ENCODE results near the gene KLF13. TPM values are rescaled to one million over a fixed set of nuclear protein-coding genes. Genes with fewer than 3 reads are reported as not detected.

The KLF13 gene
- total RNA-seq (100 to 1,000 TPM; 175 to 256 (median 199) TPM), polyA plus RNA-seq (10 to 100 TPM; 42.4 to 53.7 TPM), total RNA-seq (517 reads per million, percentile 98 among the genes with 10 or more reads in this experiment)

DNA sequence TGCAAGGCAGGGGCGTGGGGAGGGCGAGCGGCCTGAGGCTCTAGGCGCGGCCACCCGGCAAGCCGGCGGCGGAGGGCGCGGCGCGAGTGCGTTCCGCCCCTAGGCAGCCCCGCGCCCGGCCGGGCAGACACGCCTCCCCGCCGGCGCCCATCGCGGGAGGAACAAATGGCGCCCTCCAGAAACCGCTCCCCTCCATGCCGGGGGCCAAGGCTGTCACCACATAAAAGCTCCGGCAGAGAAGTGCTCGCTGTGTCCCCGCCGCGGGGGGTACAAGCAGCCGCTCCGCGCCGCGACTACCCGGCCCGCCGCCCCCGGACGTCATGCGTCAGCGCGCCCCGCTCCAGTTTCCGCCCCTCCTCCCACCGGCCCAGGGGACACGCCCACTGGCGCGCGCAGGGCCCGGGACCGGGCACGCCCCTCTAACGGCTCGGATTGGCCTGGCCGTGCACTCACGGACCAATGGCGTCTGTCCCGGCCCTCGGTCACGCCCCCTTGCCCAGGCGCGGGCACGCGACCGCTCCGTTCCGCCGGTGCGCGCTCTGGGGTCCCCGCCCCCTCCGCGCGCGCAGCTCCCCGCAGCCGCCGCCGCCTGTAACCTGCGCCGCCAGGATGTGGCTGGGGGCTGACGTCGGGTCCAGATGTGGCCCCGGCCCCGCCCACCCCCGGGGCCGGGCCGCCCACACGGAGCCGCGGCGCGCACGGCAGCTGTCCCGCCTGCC is at the start of gene KLF13:
Gene KLF13, plus strand, starts transcription at position 680 of the 719 bp plus-strand sequence. CDS start 378 bp downstream, outside the sequence.
- intact Hi-C loops (cut with micrococcal nuclease): loop anchor here (1.0 to 10.0 kb wide), 17 partner anchors 23 to 699 kb away; partner anchors contain the start of genes ARHGAP11B (in 1 of the 2), FAN1 (in 1 of the 2) and MTMR10 (in 1 of the 2)
- Histone ChIP-seq H3K36me3 (ENCODE audit: control insufficient read depth in 2 of 3, insufficient read depth in 3 of 3, low read length in 3 of 3) (peaks cover 0 to 8% (median 0%) of the 10 kb centered on the region in 3 experiments), H3K4me1 (ENCODE audit: control insufficient read depth in 2 of 2, insufficient read depth in 2 of 2, low read length in 2 of 2) (peaks cover 29 to 37% of the 10 kb centered on the region in 2 donors), H3K27ac (ENCODE audit: low read depth, low read length) (peak within 1 kb of the TSS; percentile 99), H3K27me3 (ENCODE audit: control insufficient read depth in 2 of 2, insufficient read depth in 2 of 2, low read length in 2 of 2) (no peaks in the 10 kb centered on the region), H3K9me3 (ENCODE audit: control insufficient read depth in 2 of 3, low read length in 3 of 3) (no peaks in the 10 kb centered on the region), H3K4me3 (ENCODE audit: low read length) (peak within 1 kb of the TSS; percentile 72)
- Mint-ChIP-seq H3K27ac (peak within 1 kb of the TSS; percentile 55 to 97 (median 92)), H3K27me3 (no peaks in the 10 kb centered on the region), H3K9me3 (peaks cover 0 to 4% (median 0%) of the 10 kb centered on the region in 11 donors), H3K4me3 (peak within 1 kb of the TSS; percentile 75 to 99 (median 88)), H3K4me1 (peaks cover 42 to 64% (median 56%) of the 10 kb centered on the region in 7 donors), H3K36me3 (peaks cover 0 to 43% (median 5%) of the 10 kb centered on the region in 5 donors)
- ATAC-seq (peak; percentile 86), DNase-seq (peak; percentile 98 to 100 (median 100))
- POLR2A ChIA-PET: interaction anchor here (0.7 to 9.0 kb wide), 31 partner anchors 8 to 162 kb away, joined by 3 to 367 read pairs (median 5); no protein-coding TSS in a partner anchor
- CTCF ChIA-PET: interaction anchor here (0.7 to 3.4 kb wide), 8 partner anchors 37 to 111 kb away, joined by 3 to 16 read pairs (median 4); no protein-coding TSS in a partner anchor

DNA sequence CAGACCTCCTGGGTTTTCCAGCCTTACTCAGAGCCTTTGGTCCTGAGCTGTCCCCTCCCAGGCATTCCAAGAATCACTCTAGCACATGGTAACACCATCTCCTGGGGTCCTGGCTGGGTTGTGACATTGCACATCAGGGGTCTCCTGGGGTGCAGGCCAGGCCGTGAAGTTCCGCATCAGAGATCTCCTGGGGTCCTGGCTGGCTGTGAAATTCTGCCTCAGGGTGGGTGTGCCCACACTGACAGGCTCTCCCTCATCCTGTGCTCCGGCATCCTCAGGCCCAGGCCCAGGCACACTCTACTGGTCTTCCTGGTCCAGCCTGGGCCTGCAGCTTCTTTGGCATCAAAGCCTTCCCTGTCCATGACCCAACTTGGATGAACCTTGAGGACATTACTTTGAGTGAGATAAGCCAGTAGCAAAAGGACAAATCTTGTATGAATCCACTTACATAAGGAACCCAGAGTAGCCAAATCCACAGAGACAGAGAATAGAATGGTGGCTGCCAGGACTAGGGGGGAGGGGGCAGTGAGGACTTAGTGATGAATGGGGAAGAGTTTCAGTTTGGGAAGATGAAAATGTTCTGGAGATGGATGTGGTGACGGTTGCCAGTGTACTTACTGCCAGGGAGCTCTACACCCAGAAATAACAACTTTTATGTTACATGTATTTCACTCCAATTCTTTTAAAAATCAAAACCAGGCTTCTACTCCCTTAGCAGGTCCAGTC is 49.1 kb upstream of the KLF13 start:
- peaks cover 0 to 2% (median 0%) of the 10 kb centered on the region in 5 donors for H3K36me3 Mint-ChIP-seq
- H3K9me3 Mint-ChIP-seq: no peaks in the 10 kb centered on the region
- no peak overlapping the region for H3K4me3 Mint-ChIP-seq
- Histone ChIP-seq H3K36me3 (ENCODE audit: control insufficient read depth in 2 of 3, insufficient read depth in 3 of 3, low read length in 3 of 3) (no peaks in the 10 kb centered on the region), H3K27me3 (ENCODE audit: control insufficient read depth in 2 of 2, insufficient read depth in 2 of 2, low read length in 2 of 2) (no peaks in the 10 kb centered on the region), H3K4me3 (ENCODE audit: low read length) (no peak overlapping the region), H3K4me1 (ENCODE audit: control insufficient read depth in 2 of 2, insufficient read depth in 2 of 2, low read length in 2 of 2) (peaks cover 0 to 5% of the 10 kb centered on the region in 2 donors), H3K27ac (ENCODE audit: low read depth, low read length) (no peak overlapping the region), H3K9me3 (ENCODE audit: control insufficient read depth in 2 of 3, low read length in 3 of 3) (no peaks in the 10 kb centered on the region)
- DNase-seq (peak in 1 of 9 donors; percentile 19), ATAC-seq (no peak)
- ChIA-PET POLR2A (interaction anchor here (0.6 to 0.9 kb wide), 3 partner anchors 11 to 77 kb away, joined by 3 to 4 read pairs (median 3); no protein-coding TSS in a partner anchor), CTCF (no interaction called here)
- H3K27ac Mint-ChIP-seq: peak overlapping the region in 5 of 9 donors; percentile 2 to 27 (median 17)
- intact Hi-C loops (cut with micrococcal nuclease): no loop called here
- peaks cover 17 to 46% (median 32%) of the 10 kb centered on the region in 7 donors for H3K4me1 Mint-ChIP-seq
- H3K27me3 Mint-ChIP-seq: peaks cover 0 to 7% (median 0%) of the 10 kb centered on the region in 5 donors

DNA sequence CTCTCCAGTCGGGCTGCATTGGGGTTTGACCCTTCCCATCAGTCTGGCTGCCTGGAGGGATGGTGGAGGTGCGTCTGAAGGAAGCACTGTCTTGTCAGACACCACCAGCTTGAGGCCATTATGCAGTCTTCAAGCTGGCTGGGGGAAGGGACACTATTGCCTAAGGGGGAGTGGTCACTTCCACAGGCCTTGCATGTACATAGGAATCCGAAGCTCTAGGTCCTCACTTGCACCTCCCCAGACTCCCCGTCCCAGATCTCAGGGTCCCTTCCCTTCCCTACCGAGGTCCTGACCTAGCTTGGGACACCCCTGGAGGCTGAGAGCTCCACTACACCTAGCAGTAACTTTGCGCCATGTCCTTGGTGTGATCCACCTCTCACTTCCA is 48.6 kb upstream of the KLF13 start:
- H3K36me3 Mint-ChIP-seq: peaks cover 0 to 2% (median 0%) of the 10 kb centered on the region in 5 donors
- ChIA-PET CTCF (interaction anchor here (0.7 kb wide), 1 partner anchor 13 kb away, joined by 3 read pairs; no protein-coding TSS in a partner anchor), POLR2A (interaction anchor here (0.6 to 0.9 kb wide), 3 partner anchors 12 to 78 kb away, joined by 3 to 4 read pairs (median 3); no protein-coding TSS in a partner anchor)
- H3K27me3 Mint-ChIP-seq: peaks cover 0 to 11% (median 0%) of the 10 kb centered on the region in 5 donors
- Histone ChIP-seq H3K36me3 (ENCODE audit: control insufficient read depth in 2 of 3, insufficient read depth in 3 of 3, low read length in 3 of 3) (no peaks in the 10 kb centered on the region), H3K27me3 (ENCODE audit: control insufficient read depth in 2 of 2, insufficient read depth in 2 of 2, low read length in 2 of 2) (no peaks in the 10 kb centered on the region), H3K4me3 (ENCODE audit: low read length) (no peak overlapping the region), H3K9me3 (ENCODE audit: control insufficient read depth in 2 of 3, low read length in 3 of 3) (no peaks in the 10 kb centered on the region), H3K4me1 (ENCODE audit: control insufficient read depth in 2 of 2, insufficient read depth in 2 of 2, low read length in 2 of 2) (peaks cover 0 to 5% of the 10 kb centered on the region in 2 donors), H3K27ac (ENCODE audit: low read depth, low read length) (no peak overlapping the region)
- H3K9me3 Mint-ChIP-seq: no peaks in the 10 kb centered on the region
- H3K4me3 Mint-ChIP-seq: no peak overlapping the region
- peak overlapping the region in 2 of 9 donors; percentile 16 to 17 for H3K27ac Mint-ChIP-seq
- ATAC-seq: no peak
- DNase-seq: peak in 1 of 9 donors; percentile 18
- H3K4me1 Mint-ChIP-seq: peaks cover 14 to 44% (median 31%) of the 10 kb centered on the region in 7 donors
- intact Hi-C loops (cut with micrococcal nuclease): no loop called here

DNA sequence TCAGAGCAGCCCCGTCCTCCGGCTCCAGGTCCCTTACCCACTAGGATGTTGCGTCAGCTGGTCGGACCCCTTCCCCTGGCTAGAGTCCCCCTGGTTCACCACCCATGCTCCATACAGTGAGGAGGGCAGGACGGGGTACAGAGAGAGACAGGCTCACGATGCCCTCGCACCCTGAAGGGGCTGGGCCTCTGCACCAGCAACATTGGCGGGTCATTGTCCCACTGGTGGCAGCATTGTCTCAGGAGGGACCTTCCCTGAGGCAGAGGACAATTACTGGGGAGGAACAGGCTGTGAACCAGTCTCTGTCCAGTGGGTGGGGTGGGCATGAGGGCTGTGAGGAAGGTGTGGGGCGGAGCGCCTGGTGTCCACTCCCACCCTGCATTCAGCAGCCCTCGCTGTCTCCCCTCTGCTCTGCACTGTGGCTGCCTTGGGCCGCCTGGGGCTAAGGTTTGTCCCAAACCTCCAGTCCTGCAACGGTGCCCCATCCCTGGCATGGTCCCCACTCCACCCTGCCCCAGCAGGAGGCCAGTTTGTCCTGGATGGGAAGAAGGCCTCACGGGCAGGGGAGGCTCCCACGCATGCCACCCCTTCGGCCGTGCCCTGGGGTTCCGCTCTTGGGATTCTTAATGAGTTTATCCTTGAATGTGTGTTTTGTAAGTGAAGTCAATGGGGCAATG is 48.0 kb upstream of the KLF13 start:
- H3K4me1 ChIP-seq (ENCODE audit: control insufficient read depth in 2 of 2, insufficient read depth in 2 of 2, low read length in 2 of 2): peaks cover 0 to 5% of the 10 kb centered on the region in 2 donors
- H3K27me3 ChIP-seq (ENCODE audit: control insufficient read depth in 2 of 2, insufficient read depth in 2 of 2, low read length in 2 of 2): no peaks in the 10 kb centered on the region
- ChIA-PET CTCF (interaction anchor here (0.6 to 0.7 kb wide), 2 partner anchors 13 to 132 kb away, joined by 3 to 6 read pairs; no protein-coding TSS in a partner anchor), POLR2A (no interaction called here)
- no peaks in the 10 kb centered on the region for H3K36me3 ChIP-seq (ENCODE audit: control insufficient read depth in 2 of 3, insufficient read depth in 3 of 3, low read length in 3 of 3)
- no peaks in the 10 kb centered on the region for H3K9me3 ChIP-seq (ENCODE audit: control insufficient read depth in 2 of 3, low read length in 3 of 3)
- H3K4me1 Mint-ChIP-seq: peaks cover 10 to 40% (median 29%) of the 10 kb centered on the region in 7 donors
- H3K4me3 Mint-ChIP-seq: no peak overlapping the region
- peaks cover 0 to 5% (median 0%) of the 10 kb centered on the region in 11 donors for H3K9me3 Mint-ChIP-seq
- intact Hi-C loops (cut with micrococcal nuclease): no loop called here
- H3K27ac Mint-ChIP-seq: peak overlapping the region in 5 of 9 donors; percentile 34 to 82 (median 41)
- peaks cover 0 to 15% (median 0%) of the 10 kb centered on the region in 5 donors for H3K27me3 Mint-ChIP-seq
- H3K36me3 Mint-ChIP-seq: peaks cover 0 to 2% (median 0%) of the 10 kb centered on the region in 5 donors
- ATAC-seq: no peak
- peak in 1 of 9 donors; percentile 15 for DNase-seq
- no peak overlapping the region for H3K4me3 ChIP-seq (ENCODE audit: low read length)
- H3K27ac ChIP-seq (ENCODE audit: low read depth, low read length): no peak overlapping the region

DNA sequence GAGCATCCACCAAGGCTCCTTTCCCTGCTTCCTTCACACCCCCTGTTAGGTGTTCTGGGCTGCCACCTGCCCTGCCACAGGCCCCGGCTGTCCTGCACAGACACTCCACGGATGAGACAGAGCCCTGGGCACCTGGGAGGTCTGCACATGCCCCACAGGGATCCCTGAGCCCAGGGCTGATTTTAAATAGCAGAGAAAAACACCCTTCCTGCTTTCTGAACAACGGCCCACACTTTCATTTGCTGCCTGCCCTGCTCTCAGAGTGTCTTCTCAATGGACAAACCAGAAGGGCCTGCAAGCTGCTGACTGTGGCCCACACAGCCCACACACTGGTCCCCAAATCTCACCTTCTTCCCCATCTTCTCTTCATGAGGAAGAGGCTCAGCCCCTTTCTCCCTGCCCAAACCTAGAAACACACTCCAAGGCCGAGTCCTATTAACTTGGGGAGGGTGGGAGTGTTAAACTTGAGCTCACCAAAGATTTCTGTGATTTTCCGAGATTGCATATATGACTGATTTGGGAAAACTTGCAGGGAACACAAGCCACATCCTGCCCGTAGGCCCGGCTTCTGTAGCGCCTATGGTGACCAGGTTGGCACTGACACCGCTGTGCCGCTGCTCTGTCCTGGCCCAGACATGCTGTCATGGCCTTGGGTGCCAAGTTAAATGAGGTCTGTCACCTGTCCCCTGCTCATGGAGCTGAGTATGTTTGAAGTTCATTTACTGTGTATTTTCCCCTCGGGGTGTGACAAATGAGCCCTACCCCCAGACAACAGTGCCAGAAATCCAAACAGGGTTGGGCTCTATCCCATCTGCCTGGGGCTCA is 47.2 kb upstream of the KLF13 start:
- Histone ChIP-seq H3K36me3 (ENCODE audit: control insufficient read depth in 2 of 3, insufficient read depth in 3 of 3, low read length in 3 of 3) (no peaks in the 10 kb centered on the region), H3K27ac (ENCODE audit: low read depth, low read length) (no peak overlapping the region), H3K4me3 (ENCODE audit: low read length) (no peak overlapping the region), H3K4me1 (ENCODE audit: control insufficient read depth in 2 of 2, insufficient read depth in 2 of 2, low read length in 2 of 2) (peaks cover 0 to 4% of the 10 kb centered on the region in 2 donors), H3K9me3 (ENCODE audit: control insufficient read depth in 2 of 3, low read length in 3 of 3) (no peaks in the 10 kb centered on the region), H3K27me3 (ENCODE audit: control insufficient read depth in 2 of 2, insufficient read depth in 2 of 2, low read length in 2 of 2) (no peaks in the 10 kb centered on the region)
- ChIA-PET CTCF (interaction anchor here (0.6 kb wide), 1 partner anchor 131 kb away, joined by 6 read pairs; no protein-coding TSS in a partner anchor), POLR2A (interaction anchor here (0.6 to 1.4 kb wide), 2 partner anchors 15 to 152 kb away, joined by 3 read pairs; no protein-coding TSS in a partner anchor)
- peaks cover 0 to 23% (median 0%) of the 10 kb centered on the region in 5 donors for H3K27me3 Mint-ChIP-seq
- peaks cover 8 to 38% (median 24%) of the 10 kb centered on the region in 7 donors for H3K4me1 Mint-ChIP-seq
- H3K4me3 Mint-ChIP-seq: peak overlapping the region in 1 of 10 donors; percentile 20
- ATAC-seq (no peak), DNase-seq (peak in 2 of 9 donors; percentile 3 to 6)
- peak overlapping the region in 4 of 9 donors; percentile 34 to 82 (median 58) for H3K27ac Mint-ChIP-seq
- H3K9me3 Mint-ChIP-seq: peaks cover 0 to 10% (median 0%) of the 10 kb centered on the region in 11 donors
- intact Hi-C loops (cut with micrococcal nuclease): no loop called here
- H3K36me3 Mint-ChIP-seq: peaks cover 0 to 7% (median 2%) of the 10 kb centered on the region in 5 donors

Measured in naive thymus-derived CD4-positive, alpha-beta T cell (primary cell).